HepG2 (cell line): ENCODE measurements around the gene ZNF341. TPM values are rescaled to one million over a fixed set of nuclear protein-coding genes. Genes with fewer than 3 reads are reported as not detected.

ENCODE experiments used
- BRCA1 ChIP-seq: sonication (generic); formaldehyde crosslinking; IDR thresholded peaks from 2 replicates; pipeline ENCODE4 v1.4.0; 2020; ENCODE audit warnings: missing genetic modification reagents
- CBFB ChIP-seq: sonication (generic); formaldehyde crosslinking; IDR thresholded peaks from 2 replicates; pipeline ENCODE4 v1.4.0; 2020; ENCODE audit warnings: missing genetic modification reagents
- CHD4 ChIP-seq: fragments of 200-600 bp; sonication (generic); IDR thresholded peaks from 2 replicates; pipeline ENCODE4 v1.7.0; 2017; ENCODE audit warnings: mild to moderate bottlenecking, low read length, borderline replicate concordance
- EED ChIP-seq: sonication (generic); formaldehyde crosslinking; IDR thresholded peaks from 2 replicates; pipeline ENCODE4 v1.5.0; 2020; ENCODE audit warnings: mild to moderate bottlenecking, missing genetic modification reagents
- FOXA3 ChIP-seq: IDR thresholded peaks from 2 replicates; pipeline ENCODE4 v1.6.1; 2016; ENCODE audit warnings: missing genetic modification reagents, missing compliant biosample characterization
- GATA4 ChIP-seq: sonication (generic); IDR thresholded peaks from 2 replicates; pipeline ENCODE4 v1.6.1; 2016; ENCODE audit warnings: antibody characterized with exemption, low read depth, borderline replicate concordance
- MTF1 ChIP-seq: sonication (generic); formaldehyde crosslinking; IDR thresholded peaks from 2 replicates; pipeline ENCODE4 v1.5.0; 2020; ENCODE audit warnings: missing genetic modification reagents
- NCOA2 ChIP-seq: sonication (generic); formaldehyde crosslinking; IDR thresholded peaks from 2 replicates; pipeline ENCODE4 v1.8.0; 2022; ENCODE audit warnings: inconsistent platforms
- NRL ChIP-seq: sonication (generic); formaldehyde crosslinking; IDR thresholded peaks from 2 replicates; pipeline ENCODE4 v1.5.0; 2020; ENCODE audit warnings: missing genetic modification reagents, mild to moderate bottlenecking, moderate library complexity, borderline replicate concordance
- POLR2AphosphoS5 ChIP-seq: IDR thresholded peaks from 2 replicates; pipeline ENCODE4 v1.6.1; 2012; ENCODE audit warnings: low read depth, low read length
- TBL1XR1 ChIP-seq: fragments of 150-350 bp; IDR thresholded peaks from 2 replicates; pipeline ENCODE4 v1.6.1; 2014; ENCODE audit warnings: borderline replicate concordance, low read length; ENCODE audit not compliant: partially characterized antibody
- XBP1 ChIP-seq: sonication (generic); formaldehyde crosslinking; IDR thresholded peaks from 2 replicates; pipeline ENCODE4 v1.5.0; 2020; ENCODE audit warnings: missing genetic modification reagents
- ZFP37 ChIP-seq: sonication (generic); formaldehyde crosslinking; IDR thresholded peaks from 2 replicates; pipeline ENCODE4 v1.4.0; 2020; ENCODE audit warnings: missing genetic modification reagents, borderline replicate concordance
- ZFP41 ChIP-seq: sonication (generic); formaldehyde crosslinking; IDR thresholded peaks from 2 replicates; pipeline ENCODE4 v1.4.0; 2020; ENCODE audit warnings: mild to moderate bottlenecking, missing genetic modification reagents, borderline replicate concordance
- ZKSCAN5 ChIP-seq: sonication (generic); formaldehyde crosslinking; IDR thresholded peaks from 2 replicates; pipeline ENCODE4 v1.5.1; 2020; ENCODE audit warnings: mild to moderate bottlenecking, missing genetic modification reagents
- ZNF260 ChIP-seq: sonication (generic); formaldehyde crosslinking; IDR thresholded peaks from 2 replicates; pipeline ENCODE4 v1.4.0; 2020; ENCODE audit warnings: missing genetic modification reagents, low read depth, mild to moderate bottlenecking, borderline replicate concordance
- ZNF343 ChIP-seq: sonication (generic); formaldehyde crosslinking; IDR thresholded peaks from 2 replicates; pipeline ENCODE4 v1.4.0; 2020; ENCODE audit warnings: mild to moderate bottlenecking, missing genetic modification reagents
- ZNF543 ChIP-seq: sonication (generic); formaldehyde crosslinking; IDR thresholded peaks from 2 replicates; pipeline ENCODE4 v1.4.0; 2020; ENCODE audit warnings: mild to moderate bottlenecking, missing genetic modification reagents
- ZNF652 ChIP-seq: IDR thresholded peaks from 2 replicates; pipeline ENCODE4 v1.6.1; 2016; ENCODE audit warnings: low read depth, borderline replicate concordance
- polyA plus RNA-seq, 8 experiments: library from polyadenylated mRNA; depleted of rRNA in 3 of 8; stranded (reverse) in 7 of 8; unstranded in 1 of 8; fragments of >200 nt; fragmentation: Illumina TruSeq in 4 of 8; extraction: Trizol in 4 of 8; gene quantifications; 2 replicates each; pipeline versions ENCODE4 v1.2.1 to v1.2.3, GENCODE V29; 2011 to 2016; ENCODE audit warnings: low read depth in 4 of 8, missing spikeins in 1 of 8, mixed read lengths in 1 of 8; ENCODE audit not compliant: insufficient read depth in 1 of 8
- total RNA-seq, 5 experiments: library from RNA; depleted of rRNA; stranded (reverse); fragments of >200 nt; fragmentation: Illumina TruSeq; extraction: Trizol; gene quantifications; 2 replicates each; pipeline ENCODE4 v1.2.3, GENCODE V29; 2016; ENCODE audit warnings: low read depth in 1 of 5
- TF ChIP-seq, protein P1 (sequence below): sonication (generic); formaldehyde crosslinking; IDR thresholded peaks from 2 replicates; pipeline ENCODE4 v1.4.0; 2020; ENCODE audit warnings: missing genetic modification reagents
- TF ChIP-seq, protein P2 (sequence below), 2 experiments: sonication (generic) in 1 of 2; formaldehyde crosslinking in 1 of 2; IDR thresholded peaks; 2 replicates each; pipeline versions ENCODE4 v1.6.1 to v1.9.0; 2014 to 2022; ENCODE audit warnings: antibody characterized with exemption in 1 of 2, borderline replicate concordance in 1 of 2, inconsistent platforms in 1 of 2, low read depth in 1 of 2, missing genetic modification reagents in 1 of 2

Gene ZNF341
- total and polyA plus RNA-seq, 2 of the 13 experiments (the other 11 are each of a cell fraction or from before 2014, with no cell fraction given) = 1.1 to 2.2 TPM

DNA sequence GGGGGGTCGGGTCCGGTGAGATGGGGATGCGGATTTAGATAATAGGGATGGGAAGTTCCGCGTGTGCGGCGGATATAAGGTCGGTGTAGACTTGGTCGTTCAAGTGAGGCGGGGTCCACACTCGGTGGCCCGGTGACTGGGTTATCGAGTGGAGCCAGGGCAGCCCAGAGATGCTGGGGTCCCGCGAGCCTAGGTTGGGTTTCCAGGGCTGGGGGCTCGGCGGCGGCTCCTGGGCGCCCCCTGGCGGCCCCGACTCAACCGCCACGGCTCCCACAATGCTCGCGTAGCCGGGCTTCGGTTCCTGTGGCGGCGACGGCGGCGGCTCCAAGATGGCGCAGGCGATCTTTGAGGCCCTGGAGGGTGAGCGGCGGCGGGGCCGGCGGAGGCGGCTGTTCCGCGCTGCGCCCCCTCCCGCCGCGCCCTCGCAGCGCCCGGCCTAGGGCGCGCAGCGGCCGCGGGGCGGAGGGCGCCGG lies at the start of gene ZNF341 (continued):
- TF ChIP-seq FOXA3 (CRISPR knock-in tag) (no peak), BRCA1 (no peak), ZKSCAN5 (CRISPR knock-in tag) (no peak), ZNF652 (no peak), MTF1 (CRISPR knock-in tag) (0 out of 2 replicates have a peak, but pooled peaks have one; percentile 24), GATA4 (0 out of 2 replicates have a peak, but pooled peaks have one; percentile 10), ZNF543 (CRISPR knock-in tag) (peak; percentile 16), NRL (CRISPR knock-in tag) (peak; percentile 9), ZNF260 (no peak), CBFB (CRISPR knock-in tag) (0 out of 2 replicates have a peak, but pooled peaks have one; percentile 75), EED (CRISPR knock-in tag) (no peak), ZNF343 (no peak), NCOA2 (no peak), CHD4 (no peak; the same call in 1 of the 2 replicates), TBL1XR1 (peak; percentile 67), ZFP37 (CRISPR knock-in tag) (peak; percentile 64; the same call in 1 of the 2 replicates), ZFP41 (no peak), XBP1 (CRISPR knock-in tag) (no peak), POLR2AphosphoS5 (no peak)
- TF ChIP-seq, protein P1, sequence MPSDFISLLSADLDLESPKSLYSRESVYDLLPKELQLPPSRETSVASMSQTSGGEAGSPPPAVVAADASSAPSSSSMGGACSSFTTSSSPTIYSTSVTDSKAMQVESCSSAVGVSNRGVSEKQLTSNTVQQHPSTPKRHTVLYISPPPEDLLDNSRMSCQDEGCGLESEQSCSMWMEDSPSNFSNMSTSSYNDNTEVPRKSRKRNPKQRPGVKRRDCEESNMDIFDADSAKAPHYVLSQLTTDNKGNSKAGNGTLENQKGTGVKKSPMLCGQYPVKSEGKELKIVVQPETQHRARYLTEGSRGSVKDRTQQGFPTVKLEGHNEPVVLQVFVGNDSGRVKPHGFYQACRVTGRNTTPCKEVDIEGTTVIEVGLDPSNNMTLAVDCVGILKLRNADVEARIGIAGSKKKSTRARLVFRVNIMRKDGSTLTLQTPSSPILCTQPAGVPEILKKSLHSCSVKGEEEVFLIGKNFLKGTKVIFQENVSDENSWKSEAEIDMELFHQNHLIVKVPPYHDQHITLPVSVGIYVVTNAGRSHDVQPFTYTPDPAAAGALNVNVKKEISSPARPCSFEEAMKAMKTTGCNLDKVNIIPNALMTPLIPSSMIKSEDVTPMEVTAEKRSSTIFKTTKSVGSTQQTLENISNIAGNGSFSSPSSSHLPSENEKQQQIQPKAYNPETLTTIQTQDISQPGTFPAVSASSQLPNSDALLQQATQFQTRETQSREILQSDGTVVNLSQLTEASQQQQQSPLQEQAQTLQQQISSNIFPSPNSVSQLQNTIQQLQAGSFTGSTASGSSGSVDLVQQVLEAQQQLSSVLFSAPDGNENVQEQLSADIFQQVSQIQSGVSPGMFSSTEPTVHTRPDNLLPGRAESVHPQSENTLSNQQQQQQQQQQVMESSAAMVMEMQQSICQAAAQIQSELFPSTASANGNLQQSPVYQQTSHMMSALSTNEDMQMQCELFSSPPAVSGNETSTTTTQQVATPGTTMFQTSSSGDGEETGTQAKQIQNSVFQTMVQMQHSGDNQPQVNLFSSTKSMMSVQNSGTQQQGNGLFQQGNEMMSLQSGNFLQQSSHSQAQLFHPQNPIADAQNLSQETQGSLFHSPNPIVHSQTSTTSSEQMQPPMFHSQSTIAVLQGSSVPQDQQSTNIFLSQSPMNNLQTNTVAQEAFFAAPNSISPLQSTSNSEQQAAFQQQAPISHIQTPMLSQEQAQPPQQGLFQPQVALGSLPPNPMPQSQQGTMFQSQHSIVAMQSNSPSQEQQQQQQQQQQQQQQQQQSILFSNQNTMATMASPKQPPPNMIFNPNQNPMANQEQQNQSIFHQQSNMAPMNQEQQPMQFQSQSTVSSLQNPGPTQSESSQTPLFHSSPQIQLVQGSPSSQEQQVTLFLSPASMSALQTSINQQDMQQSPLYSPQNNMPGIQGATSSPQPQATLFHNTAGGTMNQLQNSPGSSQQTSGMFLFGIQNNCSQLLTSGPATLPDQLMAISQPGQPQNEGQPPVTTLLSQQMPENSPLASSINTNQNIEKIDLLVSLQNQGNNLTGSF (CRISPR knock-in tag) = peak; percentile 77
- TF ChIP-seq, protein P2, sequence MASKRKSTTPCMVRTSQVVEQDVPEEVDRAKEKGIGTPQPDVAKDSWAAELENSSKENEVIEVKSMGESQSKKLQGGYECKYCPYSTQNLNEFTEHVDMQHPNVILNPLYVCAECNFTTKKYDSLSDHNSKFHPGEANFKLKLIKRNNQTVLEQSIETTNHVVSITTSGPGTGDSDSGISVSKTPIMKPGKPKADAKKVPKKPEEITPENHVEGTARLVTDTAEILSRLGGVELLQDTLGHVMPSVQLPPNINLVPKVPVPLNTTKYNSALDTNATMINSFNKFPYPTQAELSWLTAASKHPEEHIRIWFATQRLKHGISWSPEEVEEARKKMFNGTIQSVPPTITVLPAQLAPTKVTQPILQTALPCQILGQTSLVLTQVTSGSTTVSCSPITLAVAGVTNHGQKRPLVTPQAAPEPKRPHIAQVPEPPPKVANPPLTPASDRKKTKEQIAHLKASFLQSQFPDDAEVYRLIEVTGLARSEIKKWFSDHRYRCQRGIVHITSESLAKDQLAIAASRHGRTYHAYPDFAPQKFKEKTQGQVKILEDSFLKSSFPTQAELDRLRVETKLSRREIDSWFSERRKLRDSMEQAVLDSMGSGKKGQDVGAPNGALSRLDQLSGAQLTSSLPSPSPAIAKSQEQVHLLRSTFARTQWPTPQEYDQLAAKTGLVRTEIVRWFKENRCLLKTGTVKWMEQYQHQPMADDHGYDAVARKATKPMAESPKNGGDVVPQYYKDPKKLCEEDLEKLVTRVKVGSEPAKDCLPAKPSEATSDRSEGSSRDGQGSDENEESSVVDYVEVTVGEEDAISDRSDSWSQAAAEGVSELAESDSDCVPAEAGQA (IDR thresholded peaks at IDR 0.05; ENCODE audit: low read depth) = peak; percentile 74; the same call in 1 of the 2 replicates
- TF ChIP-seq, protein P2 (CRISPR knock-in tag; IDR thresholded peaks at IDR 0.05; ENCODE audit: borderline replicate concordance) = no peak
